SK-N-SH (cell line): Measurements from ENCODE around the gene MFAP4. TPM values are rescaled to one million over a fixed set of nuclear protein-coding genes. Genes with fewer than 3 reads are reported as not detected.

Source experiments
- CTCF ChIA-PET: fragments of 300-600, 350-600 bp; formaldehyde crosslinking; extraction: SDS; loops from one replicate; lab custom pipeline; 2021; lab: Yijun Ruan, JAX
- POLR2A ChIA-PET: fragments of 350-600 bp; sonication (Branson Sonifier 250); formaldehyde crosslinking; extraction: SDS; loops from one replicate; lab custom pipeline; 2020; ENCODE audit warnings: antibody characterized with exemption, inconsistent platforms; lab: Yijun Ruan, JAX
- DNase-seq: peaks from one replicate; pipeline ENCODE4 v3.0.0; 2012
- H2AFZ ChIP-seq: fragments of 200-600 bp; sonication (generic); 2 replicates; pipeline ENCODE4 v1.8.1; 2016; ENCODE audit warnings: antibody characterized with exemption, mild to moderate bottlenecking, low read depth
- H3F3A ChIP-seq: fragments of 200-600 bp; sonication (generic); replicated peaks from 2 replicates; pipeline ENCODE3; 2016; ENCODE audit warnings: antibody characterized with exemption, mild to moderate bottlenecking; ENCODE audit not compliant: insufficient read depth
- H3K27ac ChIP-seq, 2 experiments: fragments of 200-500 bp in 1 of 2; fragments of 200-600 bp in 1 of 2; sonication (Bioruptor generic) in 1 of 2; sonication (generic), shearing (Covaris generic) in 1 of 2; 2 replicates each; pipeline versions ENCODE4 v1.5.1 to v1.6.1; 2014 to 2016; ENCODE audit warnings: low read depth in 2 of 2, inconsistent platforms in 1 of 2, low read length in 1 of 2, mild to moderate bottlenecking in 1 of 2, mixed read lengths in 1 of 2
- H3K27me3 ChIP-seq: fragments of 200-600 bp; sonication (generic), shearing (Covaris generic); 2 replicates; pipeline ENCODE4 v1.6.1; 2016; ENCODE audit warnings: mixed run types; ENCODE audit not compliant: insufficient read depth
- H3K36me3 ChIP-seq, 2 experiments: fragments of 200-500 bp in 1 of 2; fragments of 200-600 bp in 1 of 2; sonication (Bioruptor generic) in 1 of 2; sonication (generic) in 1 of 2; replicated peaks in 1 of 2; 2 replicates each; pipeline versions ENCODE3 to v1.5.1; 2014 to 2016; ENCODE audit warnings: low read length in 1 of 2, mild to moderate bottlenecking in 1 of 2; ENCODE audit not compliant: insufficient read depth in 2 of 2, control insufficient read depth in 1 of 2
- H3K4me1 ChIP-seq, 2 experiments: fragments of 200-500 bp in 1 of 2; fragments of 200-600 bp in 1 of 2; sonication (Bioruptor generic) in 1 of 2; sonication (generic), shearing (Covaris generic) in 1 of 2; 2 replicates each; pipeline versions ENCODE4 v1.5.1 to v1.6.1; 2014 to 2016; ENCODE audit warnings: low read depth in 1 of 2, low read length in 1 of 2, mixed run types in 1 of 2; ENCODE audit not compliant: insufficient read depth in 2 of 2, control insufficient read depth in 1 of 2
- H3K4me2 ChIP-seq: fragments of 200-600 bp; sonication (generic), shearing (Covaris generic); 2 replicates; pipeline ENCODE4 v1.6.1; 2017; ENCODE audit warnings: mixed run types
- H3K4me3 ChIP-seq, 2 experiments: fragments of 200-500 bp in 1 of 2; fragments of 200-600 bp in 1 of 2; sonication (Bioruptor generic) in 1 of 2; sonication (generic), shearing (Covaris generic) in 1 of 2; 2 replicates each; pipeline versions ENCODE4 v1.5.1 to v1.8.1; 2014 to 2016; ENCODE audit warnings: low read depth in 2 of 2, inconsistent platforms in 1 of 2, low read length in 1 of 2, mild to moderate bottlenecking in 1 of 2, mixed read lengths in 1 of 2, moderate library complexity in 1 of 2
- H3K79me2 ChIP-seq: fragments of 200-600 bp; sonication (generic); 2 replicates; pipeline ENCODE4 v1.8.1; 2017; ENCODE audit warnings: mild to moderate bottlenecking; ENCODE audit not compliant: insufficient read depth
- H3K9ac ChIP-seq: fragments of 200-600 bp; sonication (generic); 2 replicates; pipeline ENCODE4 v1.6.1; 2017; ENCODE audit warnings: mixed run types
- H3K9me2 ChIP-seq: fragments of 200-600 bp; sonication (generic); 2 replicates; pipeline ENCODE4 v1.6.1; 2017; ENCODE audit warnings: mixed run types
- H3K9me3 ChIP-seq: fragments of 200-600 bp; sonication (generic); 2 replicates; pipeline ENCODE4 v1.6.1; 2017; ENCODE audit warnings: mixed run types, mild to moderate bottlenecking, moderate library complexity
- H4K20me1 ChIP-seq: fragments of 200-600 bp; sonication (generic); 2 replicates; pipeline ENCODE4 v1.6.1; 2017; ENCODE audit warnings: mild to moderate bottlenecking, mixed run types; ENCODE audit not compliant: insufficient read depth
- EP300 ChIP-seq, 2 experiments: IDR thresholded peaks; 2 replicates each; pipeline versions ENCODE4 v1.4.0 to v1.6.1; 2012; ENCODE audit warnings: borderline replicate concordance in 1 of 2, low read depth in 1 of 2, low read length in 1 of 2
- FOSL2 ChIP-seq: IDR thresholded peaks from 2 replicates; pipeline ENCODE4 v1.4.0; 2012; ENCODE audit warnings: low read depth, mild to moderate bottlenecking, moderate library complexity, borderline replicate concordance
- FOXJ3 ChIP-seq: sonication (generic); formaldehyde crosslinking; IDR thresholded peaks from 2 replicates; pipeline ENCODE4 v1.5.1; 2020; ENCODE audit warnings: mild to moderate bottlenecking, missing genetic modification reagents
- FOXM1 ChIP-seq: IDR thresholded peaks from 2 replicates; pipeline ENCODE4 v1.4.0; 2012; ENCODE audit warnings: low read depth, mild to moderate bottlenecking
- GATA2 ChIP-seq: sonication (generic); formaldehyde crosslinking; IDR thresholded peaks from 2 replicates; pipeline ENCODE4 v1.5.0; 2020; ENCODE audit warnings: mild to moderate bottlenecking, missing genetic modification reagents
- MEF2A ChIP-seq: IDR thresholded peaks from 2 replicates; pipeline ENCODE4 v1.4.0; 2012; ENCODE audit warnings: low read depth, borderline replicate concordance
- MXI1 ChIP-seq: IDR thresholded peaks from 2 replicates; pipeline ENCODE4 v1.6.1; 2012; ENCODE audit warnings: mild to moderate bottlenecking, low read depth, low read length, improper control_type of control experiment
- NFIC ChIP-seq: IDR thresholded peaks from 2 replicates; pipeline ENCODE4 v1.4.0; 2012; ENCODE audit warnings: borderline replicate concordance
- POLR2AphosphoS5 ChIP-seq: IDR thresholded peaks from 2 replicates; pipeline ENCODE4 v1.6.1; 2012; ENCODE audit warnings: low read depth, low read length
- RAD21 ChIP-seq: IDR thresholded peaks from 2 replicates; pipeline ENCODE4 v1.6.1; 2012; ENCODE audit warnings: mild to moderate bottlenecking, low read length
- RCOR1 ChIP-seq: fragments of 150-350 bp; IDR thresholded peaks from 2 replicates; pipeline ENCODE4 v1.6.1; 2017; ENCODE audit warnings: antibody characterized with exemption, low read length
- RXRA ChIP-seq: IDR thresholded peaks from 2 replicates; pipeline ENCODE4 v1.4.0; 2012; ENCODE audit warnings: low read depth, mild to moderate bottlenecking, borderline replicate concordance
- SIN3A ChIP-seq: IDR thresholded peaks from 2 replicates; pipeline ENCODE4 v1.6.1; 2012; ENCODE audit warnings: low read depth, mild to moderate bottlenecking, low read length, moderate library complexity, borderline replicate concordance
- TCF12 ChIP-seq: IDR thresholded peaks from 2 replicates; pipeline ENCODE4 v1.4.0; 2012
- WGBS: methylation state at CpG from one replicate; pipeline ENCODE4 v1.1.6; 2017; ENCODE audit warnings: low lambda C conversion rate; 5-methylcytosine and 5-hydroxymethylcytosine counted together
- polyA plus RNA-seq, 3 experiments: library from polyadenylated mRNA; depleted of rRNA; stranded (reverse); fragments of >200 nt; gene quantifications; 2 replicates each; pipeline ENCODE4 v1.2.3, GENCODE V29; 2012
- TF ChIP-seq, protein P1 (sequence below): IDR thresholded peaks from 2 replicates; pipeline ENCODE4 v1.4.0; 2012; ENCODE audit warnings: low read depth, borderline replicate concordance
- TF ChIP-seq, protein P2 (sequence below): fragments of 150-350 bp; IDR thresholded peaks from 2 replicates; pipeline ENCODE4 v1.6.1; 2017; ENCODE audit warnings: antibody characterized with exemption, low read length, low read depth, borderline replicate concordance

The MFAP4 gene
- polyA plus RNA-seq, 1 of the 3 experiments (the other 2 are of a cell fraction) = 120 TPM

DNA sequence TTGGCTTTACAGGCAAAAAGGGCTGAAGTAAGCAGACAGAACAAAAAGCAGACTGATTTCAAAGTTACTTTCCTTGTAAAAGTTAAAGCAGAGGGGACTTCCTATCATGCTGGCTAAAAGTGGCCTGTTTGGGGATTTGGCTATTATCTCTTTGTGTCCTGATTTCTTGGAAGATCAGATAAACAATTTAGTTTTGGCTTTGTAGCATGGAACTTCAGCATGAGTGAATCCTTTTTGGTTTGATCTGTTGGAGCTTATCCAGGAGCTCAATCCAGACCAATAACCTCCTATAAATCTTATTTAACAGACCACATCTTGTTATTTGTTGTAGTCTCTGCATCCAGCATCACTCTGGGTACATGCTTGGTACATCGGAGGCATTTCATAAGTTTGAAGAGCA, 15.2 kb upstream of the MFAP4 start:
- WGBS = 29% methylated on average over 1 of the region's 1 CpG
- TF ChIP-seq, protein P1, sequence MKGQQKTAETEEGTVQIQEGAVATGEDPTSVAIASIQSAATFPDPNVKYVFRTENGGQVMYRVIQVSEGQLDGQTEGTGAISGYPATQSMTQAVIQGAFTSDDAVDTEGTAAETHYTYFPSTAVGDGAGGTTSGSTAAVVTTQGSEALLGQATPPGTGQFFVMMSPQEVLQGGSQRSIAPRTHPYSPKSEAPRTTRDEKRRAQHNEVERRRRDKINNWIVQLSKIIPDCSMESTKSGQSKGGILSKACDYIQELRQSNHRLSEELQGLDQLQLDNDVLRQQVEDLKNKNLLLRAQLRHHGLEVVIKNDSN = no peak
- TF ChIP-seq GATA2 (CRISPR knock-in tag) = peak; percentile 27; the same call in 1 of the 2 replicates
- no peak for TF ChIP-seq MEF2A
- no peak for TF ChIP-seq POLR2AphosphoS5
- TF ChIP-seq TCF12 = no peak
- TF ChIP-seq RAD21 = no peak; the same call in 1 of the 2 replicates
- TF ChIP-seq MXI1 = no peak
- no peak for TF ChIP-seq RXRA
- TF ChIP-seq EP300 (IDR thresholded peaks at IDR 0.05; ENCODE audit: borderline replicate concordance in 1 of 2, low read depth in 1 of 2, low read length in 1 of 2) = peak in 1 of 2 experiments; percentile 46; a peak in 2 of 4 replicates
- no peak for TF ChIP-seq RCOR1
- TF ChIP-seq SIN3A = no peak
- TF ChIP-seq, protein P2, sequence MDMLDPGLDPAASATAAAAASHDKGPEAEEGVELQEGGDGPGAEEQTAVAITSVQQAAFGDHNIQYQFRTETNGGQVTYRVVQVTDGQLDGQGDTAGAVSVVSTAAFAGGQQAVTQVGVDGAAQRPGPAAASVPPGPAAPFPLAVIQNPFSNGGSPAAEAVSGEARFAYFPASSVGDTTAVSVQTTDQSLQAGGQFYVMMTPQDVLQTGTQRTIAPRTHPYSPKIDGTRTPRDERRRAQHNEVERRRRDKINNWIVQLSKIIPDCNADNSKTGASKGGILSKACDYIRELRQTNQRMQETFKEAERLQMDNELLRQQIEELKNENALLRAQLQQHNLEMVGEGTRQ = no peak
- TF ChIP-seq NFIC = peak; percentile 29; the same call in 1 of the 2 replicates
- TF ChIP-seq, all 33 proteins: peak for 3

DNA sequence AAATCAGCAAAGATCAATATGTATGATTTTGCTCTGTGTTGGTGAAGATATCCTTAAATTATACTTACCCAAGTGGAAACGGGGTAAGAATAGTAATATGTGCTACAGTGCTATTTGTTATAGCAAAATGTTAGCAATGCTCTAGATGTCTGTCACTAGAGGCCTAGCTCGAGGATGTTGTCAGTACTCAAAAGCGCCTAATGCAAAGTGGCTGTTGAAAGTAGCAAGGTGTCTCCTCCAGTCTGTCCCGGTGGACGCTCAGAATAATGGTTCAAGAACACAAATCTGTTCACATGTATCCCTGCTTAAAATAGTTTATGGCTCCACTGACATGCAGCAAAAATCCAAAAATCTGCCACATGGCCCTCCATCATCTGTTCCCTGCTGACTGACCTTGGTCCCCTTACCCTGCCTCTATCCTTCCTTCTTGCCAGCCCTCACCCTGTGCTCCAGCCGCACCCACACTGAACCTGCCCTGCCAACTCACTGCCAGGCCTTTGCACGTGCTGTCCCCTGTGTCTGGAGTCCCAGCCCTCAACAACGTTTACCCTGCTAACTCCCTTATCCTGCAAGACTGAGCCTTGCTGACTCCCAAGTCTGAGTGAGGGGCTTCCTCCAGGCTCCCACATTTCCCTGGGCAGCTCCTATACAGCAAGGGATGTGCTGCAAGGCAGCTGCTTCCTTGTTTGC, 14.5 kb upstream of the MFAP4 start:
- Histone ChIP-seq H3F3A (no peaks in the 10 kb centered on the region), H3K27me3 (no peaks in the 10 kb centered on the region), H4K20me1 (no peaks in the 10 kb centered on the region), H3K79me2 (no peaks in the 10 kb centered on the region)
- no peak for DNase-seq
- WGBS = 78% methylated on average over 8 of the region's 8 CpGs
- no peak for TF ChIP-seq FOXJ3
- no peak for TF ChIP-seq FOSL2
- no peak for TF ChIP-seq FOXM1
- TF ChIP-seq, all 33 proteins: peak for 0
- no peak overlapping the region for H3K4me2 ChIP-seq
- H3K9me2 ChIP-seq = no peaks in the 10 kb centered on the region
- no peak overlapping the region for H3K4me3 ChIP-seq
- ChIA-PET CTCF (interaction anchor here (0.7 to 3.6 kb wide), 5 partner anchors 9 to 1549 kb away, joined by 3 to 16 read pairs (median 5); partner anchors contain the start of gene B9D1), POLR2A (interaction anchor here (1.0 to 2.8 kb wide), 2 partner anchors 15 to 24 kb away, joined by 5 to 12 read pairs; partner anchors contain the start of gene MFAP4)
- H3K9ac ChIP-seq = no peak overlapping the region
- no peaks in the 10 kb centered on the region for H3K36me3 ChIP-seq
- H3K9me3 ChIP-seq = no peaks in the 10 kb centered on the region
- peak overlapping the region in 1 of 2 experiments; percentile 80; a peak in 2 of 4 replicates for H3K27ac ChIP-seq
- H2AFZ ChIP-seq = no peak overlapping the region
- peaks cover 13 to 35% of the 10 kb centered on the region in 2 experiments; a peak in 3 of 4 replicates for H3K4me1 ChIP-seq

More for the DNA sequence above, 15.2 kb upstream of the MFAP4 start:
- Histone ChIP-seq H3K9me3 (no peaks in the 10 kb centered on the region), H3F3A (no peaks in the 10 kb centered on the region), H3K27me3 (no peaks in the 10 kb centered on the region), H3K36me3 (no peaks in the 10 kb centered on the region), H3K4me2 (no peak overlapping the region), H2AFZ (no peak overlapping the region), H3K4me1 (peaks cover 13 to 35% of the 10 kb centered on the region in 2 experiments; a peak in 3 of 4 replicates), H3K9ac (no peak overlapping the region), H4K20me1 (no peaks in the 10 kb centered on the region), H3K27ac (peak overlapping the region in 1 of 2 experiments; percentile 80; a peak in 2 of 4 replicates), H3K4me3 (no peak overlapping the region), H3K79me2 (no peaks in the 10 kb centered on the region), H3K9me2 (no peaks in the 10 kb centered on the region)
- ChIA-PET POLR2A (interaction anchor here (1.0 to 2.8 kb wide), 2 partner anchors 15 to 25 kb away, joined by 5 to 12 read pairs; partner anchors contain the start of gene MFAP4), CTCF (interaction anchor here (0.7 to 3.6 kb wide), 5 partner anchors 8 to 1550 kb away, joined by 3 to 16 read pairs (median 5); partner anchors contain the start of gene B9D1)
- no peak for DNase-seq
